Ramos (cell line): ENCODE results near the gene SRRM5.
"Not testable (repeated sequence)": the region's sequence is repeated elsewhere in the genome, so short reads cannot be mapped to it uniquely, and the experiment has no call there.

Experiments used
- in situ Hi-C: fragments of 300-500 bp; cut with MboI; formaldehyde crosslinking; loops from one replicate; pipeline ENCODE4 v1.14.3; 2022; ENCODE audit warnings: low sequenced_read_pairs; ENCODE audit not compliant: unreplicated experiment

Gene SRRM5

DNA sequence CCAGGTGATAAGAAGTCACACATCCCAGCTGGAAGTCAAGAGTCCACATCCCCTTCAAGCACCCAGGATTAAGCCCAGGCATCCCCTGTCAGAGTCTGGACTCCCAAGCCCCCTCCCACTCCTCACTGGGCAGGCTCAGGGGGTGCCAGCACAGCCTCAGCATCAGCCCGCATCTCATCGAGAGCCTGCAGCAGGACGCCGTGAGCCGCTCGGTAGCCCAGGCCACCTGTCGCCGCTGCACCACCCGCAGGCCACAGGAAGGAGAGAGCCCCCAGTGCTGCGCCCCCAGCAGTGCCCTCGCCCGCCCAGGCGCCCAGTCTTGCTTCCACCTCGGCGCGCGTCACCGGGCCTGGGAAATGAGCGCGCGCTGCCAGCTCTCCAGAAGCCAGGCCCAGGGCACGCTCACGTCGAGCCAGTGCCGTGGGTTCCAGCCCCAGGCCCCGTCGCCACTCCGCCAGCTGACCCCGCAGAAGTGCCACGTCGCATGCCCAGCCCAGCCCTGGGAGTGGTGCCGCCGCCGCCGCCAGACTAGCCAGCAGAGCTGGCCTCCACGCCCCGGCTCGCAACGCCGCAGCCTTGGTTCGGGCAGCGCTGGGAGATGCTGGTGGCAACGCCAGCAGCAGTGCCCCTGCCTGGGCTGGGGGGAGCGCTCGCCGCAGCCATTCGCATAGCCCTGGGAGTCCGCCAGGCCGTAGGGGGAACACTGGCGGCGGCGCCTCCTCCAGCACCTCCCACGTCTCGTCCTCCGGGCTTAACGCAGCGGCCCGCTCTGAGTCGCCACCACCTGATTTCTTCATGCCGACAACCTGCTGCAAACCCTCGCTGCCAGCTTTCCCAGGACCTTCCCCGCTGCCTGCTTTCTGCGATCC, 19.8 kb upstream of the SRRM5 start:
- in situ Hi-C loops: no loop called here

- in situ Hi-C loops: no loop called here
Observed at GRCh38 chr19:43592800-43593350, 19.0 kb upstream of the SRRM5 start.

DNA sequence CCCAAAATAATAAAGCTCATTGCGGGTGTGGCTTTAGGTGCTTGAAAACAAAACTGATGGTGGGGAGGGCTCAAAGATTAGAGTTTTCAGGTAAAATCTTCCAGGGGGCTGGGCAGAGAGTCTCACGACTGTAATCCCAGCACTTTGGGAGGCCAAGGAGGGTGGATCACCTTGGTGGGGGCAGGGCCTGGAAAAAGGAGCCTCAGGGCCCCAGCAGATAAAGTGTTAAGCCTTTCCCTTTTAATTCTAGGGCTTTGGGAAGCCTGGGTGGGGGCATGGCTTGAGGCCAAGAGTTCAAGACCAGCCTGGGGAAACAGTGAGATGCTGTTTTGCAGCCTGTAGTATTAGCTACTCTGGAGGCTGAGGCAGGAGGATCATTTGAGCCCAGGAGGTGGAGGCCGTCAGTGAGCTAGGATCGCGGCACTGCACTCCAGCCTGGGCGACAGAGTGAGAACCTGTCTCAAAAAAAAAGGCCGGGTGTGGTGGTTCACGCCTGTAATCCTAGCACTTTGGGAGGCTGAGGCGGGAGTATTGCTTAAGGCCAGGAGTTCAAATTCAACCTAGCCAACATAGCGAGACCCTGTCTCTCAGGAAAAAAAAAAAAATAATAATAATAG, 17.7 kb upstream of the SRRM5 start:
- in situ Hi-C loops: no loop called here

DNA sequence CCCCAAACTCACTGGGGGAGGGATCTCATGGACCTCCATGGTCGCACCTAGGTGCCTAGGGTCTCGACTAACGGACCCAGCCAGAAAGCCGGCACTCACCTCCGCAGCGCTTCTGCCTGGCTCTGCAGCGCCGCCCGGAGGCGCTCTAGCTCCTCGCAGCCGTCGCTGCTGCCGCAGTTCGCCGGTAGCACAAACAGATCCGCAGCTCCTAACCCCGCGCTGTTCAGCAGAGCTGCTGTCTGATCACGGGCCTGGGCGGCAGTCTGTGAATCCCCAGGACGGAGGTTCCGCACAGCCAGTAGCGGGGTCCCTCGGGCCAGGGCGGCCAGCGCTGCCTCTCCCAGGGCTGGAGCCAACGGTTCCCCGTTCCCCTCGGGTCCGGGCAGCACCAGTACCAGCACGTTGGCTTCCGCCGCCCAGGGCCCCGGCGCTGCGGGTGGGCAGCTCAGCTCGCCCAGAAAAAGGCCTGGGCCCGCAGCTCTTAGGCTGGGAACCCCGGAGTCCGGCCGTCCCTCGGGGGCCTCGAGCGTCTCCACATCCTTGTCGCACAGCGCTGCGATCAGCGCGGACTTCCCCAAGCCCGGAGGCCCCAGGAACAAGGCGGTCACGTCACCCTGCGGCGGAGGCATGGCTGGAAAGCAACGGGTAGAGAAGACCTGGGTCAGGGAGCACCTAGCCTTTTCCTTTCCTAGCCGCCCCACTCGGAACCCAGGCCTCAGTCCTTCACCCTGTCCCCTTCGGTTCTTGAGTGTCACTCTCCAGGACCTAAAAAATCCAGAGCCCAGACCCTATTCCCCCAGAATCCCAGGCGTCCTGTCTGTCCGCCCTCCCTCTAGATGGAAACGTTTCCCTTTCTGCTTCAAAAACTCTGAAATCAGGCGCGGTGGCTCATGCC, 16.9 kb upstream of the SRRM5 start:
- in situ Hi-C loops: no loop called here

DNA sequence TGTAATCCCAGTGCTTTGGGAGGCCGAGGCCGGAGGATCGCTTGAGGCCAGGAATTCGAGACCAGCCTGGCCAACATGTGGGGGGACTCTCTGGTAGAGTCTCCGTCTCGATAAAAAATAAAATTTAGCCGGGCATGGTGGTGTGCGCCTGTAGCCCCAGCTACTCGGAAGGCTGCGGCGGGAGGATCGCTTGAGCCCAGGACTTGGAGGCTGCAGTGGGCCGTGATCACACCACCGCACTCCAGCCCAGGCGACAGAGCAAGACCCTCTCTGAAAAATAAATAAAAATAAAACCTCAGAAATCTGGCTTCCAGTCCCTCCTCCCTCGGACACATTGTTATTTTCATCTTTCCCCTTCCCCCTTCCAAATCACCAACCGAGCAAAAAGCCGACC, 16.3 kb upstream of the SRRM5 start:
- in situ Hi-C loops: no loop called here

DNA sequence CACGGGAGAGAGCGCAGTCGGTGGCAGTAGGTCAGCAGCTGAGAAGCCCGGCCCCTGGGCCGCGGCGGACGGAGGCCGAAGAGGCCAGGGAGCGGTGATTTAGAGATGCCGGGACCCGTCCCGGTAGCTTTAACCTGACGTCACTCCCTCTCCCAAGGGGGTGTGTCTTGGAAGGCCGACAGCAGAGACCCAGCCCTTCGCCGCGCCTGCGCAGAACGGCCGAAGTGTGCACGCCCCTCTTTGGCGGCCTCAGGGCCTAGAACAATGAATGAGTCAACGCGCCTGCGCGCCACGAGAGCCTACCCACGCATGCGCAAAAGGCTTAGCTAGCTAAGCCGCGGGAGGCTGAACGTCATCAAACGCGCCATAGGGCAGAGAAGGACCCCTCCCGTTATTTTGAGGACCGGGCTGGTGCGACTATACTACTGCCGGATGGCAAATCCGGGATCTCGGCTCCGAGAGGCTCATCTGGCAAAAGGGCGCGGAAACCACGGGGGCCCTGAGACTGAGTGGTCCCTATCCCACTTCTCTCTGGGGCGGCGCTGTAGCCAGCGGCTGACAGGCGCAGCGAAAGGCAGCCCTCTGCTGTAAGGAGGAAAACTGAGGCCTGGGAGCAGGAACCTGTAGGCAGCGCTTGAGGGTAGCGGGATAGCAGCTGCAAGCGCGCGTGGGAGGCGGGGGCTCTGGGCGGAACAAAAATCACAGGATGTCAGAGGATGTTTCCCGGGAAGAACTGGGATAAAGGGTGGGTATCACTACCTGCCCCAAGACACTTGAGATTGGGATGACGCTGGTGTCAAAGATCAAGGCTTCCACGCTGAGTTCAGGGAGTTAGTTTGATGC, 15.7 kb upstream of the SRRM5 start, which contains the start of the genes IRGQ and ZNF576:
TSS of gene IRGQ (minus strand) at position 136 of the 843 bp plus-strand sequence. CDS start 796 bp downstream, outside the sequence.
TSS of gene ZNF576 (plus strand) at position 597 of the 843 bp plus-strand sequence. CDS start 514 bp downstream, outside the sequence.
- in situ Hi-C loops: no loop called here

- in situ Hi-C loops: no loop called here
Observed at GRCh38 chr19:43596842-43597461, 14.9 kb upstream of the SRRM5 start.

- in situ Hi-C loops: no loop called here
Observed at GRCh38 chr19:43597876-43598275, 14.0 kb upstream of the SRRM5 start.

DNA sequence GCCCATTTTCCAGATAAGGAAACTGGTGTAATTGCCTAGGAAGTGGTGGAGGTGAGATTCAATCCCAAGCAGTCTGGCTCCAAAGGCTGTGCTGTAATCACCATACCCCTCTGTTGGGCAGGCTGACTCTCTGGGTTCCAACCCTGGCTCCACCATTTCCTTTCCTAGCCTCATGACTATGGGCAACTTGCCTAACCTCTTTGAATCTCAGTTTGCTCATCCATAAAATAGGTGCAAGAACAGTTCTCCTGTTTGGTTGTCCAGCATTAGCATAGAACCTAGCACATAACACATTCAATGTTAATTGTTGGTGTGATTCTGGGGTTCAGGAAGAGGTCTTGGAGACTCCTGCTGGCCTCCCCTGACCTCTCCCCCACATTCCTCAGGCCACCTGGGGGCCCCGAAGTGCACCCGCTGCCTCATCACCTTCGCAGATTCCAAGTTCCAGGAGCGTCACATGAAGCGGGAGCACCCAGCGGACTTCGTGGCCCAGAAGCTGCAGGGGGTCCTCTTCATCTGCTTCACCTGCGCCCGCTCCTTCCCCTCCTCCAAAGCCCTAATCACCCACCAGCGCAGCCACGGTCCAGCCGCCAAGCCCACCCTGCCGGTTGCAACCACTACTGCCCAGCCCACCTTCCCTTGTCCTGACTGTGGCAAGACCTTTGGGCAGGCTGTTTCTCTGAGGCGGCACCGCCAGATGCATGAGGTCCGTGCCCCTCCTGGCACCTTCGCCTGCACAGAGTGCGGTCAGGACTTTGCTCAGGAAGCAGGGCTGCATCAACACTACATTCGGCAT, 13.2 kb upstream of the SRRM5 start:
- in situ Hi-C loops: no loop called here

GRCh38 chr19:43599635-43600295, 12.1 kb upstream of the SRRM5 start:
- in situ Hi-C loops: no loop called here

DNA sequence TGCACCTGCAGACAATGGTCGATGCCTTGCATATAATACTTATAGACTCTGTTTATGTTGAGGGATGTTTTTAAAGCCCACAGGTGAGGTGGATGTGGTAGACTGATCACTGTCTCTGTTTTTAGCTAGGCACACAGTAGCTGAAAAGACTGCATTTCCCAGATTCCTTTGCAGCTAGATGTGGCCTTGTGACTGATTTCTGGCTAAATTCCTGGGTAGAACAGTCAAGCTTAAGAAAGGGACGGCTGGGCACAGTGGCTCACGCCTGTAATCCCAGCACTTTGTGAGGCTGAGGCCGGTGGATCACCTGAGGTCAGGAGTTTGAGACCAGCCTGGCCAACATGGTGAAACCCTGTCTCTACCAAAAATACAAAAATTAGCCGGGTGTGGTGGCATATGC, 11.6 kb upstream of the SRRM5 start:
- in situ Hi-C loops: not testable (repeated sequence)

- in situ Hi-C loops: no loop called here
Observed at GRCh38 chr19:43605875-43606568, 5.9 kb upstream of the SRRM5 start.

- in situ Hi-C loops: no loop called here
Observed at GRCh38 chr19:43606569-43607229, 5.2 kb upstream of the SRRM5 start.

DNA sequence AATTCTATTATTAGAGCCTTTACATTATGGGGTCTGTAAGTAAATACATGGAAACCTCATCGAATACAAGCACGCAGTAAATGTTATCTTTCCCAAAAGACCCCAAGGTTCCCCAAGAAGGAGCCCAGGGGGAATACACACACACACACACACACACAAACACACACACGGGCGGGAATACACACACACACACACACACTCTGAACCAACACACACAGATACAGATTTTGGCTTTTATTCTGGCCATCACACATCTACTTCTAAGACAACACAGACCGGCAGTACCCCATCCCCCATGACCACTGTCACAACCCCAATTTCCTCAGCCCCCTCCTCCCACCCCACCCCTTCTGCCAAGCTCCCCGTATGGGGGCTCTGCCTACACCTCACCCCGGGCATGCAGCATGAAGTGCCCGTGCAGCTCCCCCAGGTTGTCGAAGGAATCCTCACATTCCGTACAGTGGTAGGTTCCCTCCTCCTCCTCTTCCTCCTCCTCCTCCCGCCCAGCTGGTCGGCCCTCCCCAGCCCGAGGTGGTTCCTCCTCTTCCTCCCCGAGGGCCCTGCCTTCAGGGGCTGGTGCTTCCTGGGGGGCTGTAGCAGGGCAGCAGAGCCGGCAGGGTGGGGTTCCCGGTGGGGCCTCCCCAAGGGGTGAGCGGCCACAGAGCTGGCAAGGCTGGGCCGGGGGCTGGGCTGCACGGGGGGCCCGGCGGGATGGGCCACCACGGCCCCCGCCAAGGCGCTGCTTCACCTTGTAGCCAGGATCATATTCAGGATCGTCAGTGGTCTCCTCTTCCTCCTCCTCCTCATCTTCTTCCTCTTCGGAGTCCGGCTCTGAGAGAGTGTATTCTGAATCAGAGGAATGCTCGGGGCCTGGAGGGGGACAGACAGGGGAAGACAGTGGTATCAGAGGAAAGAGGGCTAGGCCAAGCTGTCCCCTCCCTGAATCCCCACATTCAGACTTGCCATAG, 4.4 kb upstream of the SRRM5 start:
- in situ Hi-C loops: no loop called here

DNA sequence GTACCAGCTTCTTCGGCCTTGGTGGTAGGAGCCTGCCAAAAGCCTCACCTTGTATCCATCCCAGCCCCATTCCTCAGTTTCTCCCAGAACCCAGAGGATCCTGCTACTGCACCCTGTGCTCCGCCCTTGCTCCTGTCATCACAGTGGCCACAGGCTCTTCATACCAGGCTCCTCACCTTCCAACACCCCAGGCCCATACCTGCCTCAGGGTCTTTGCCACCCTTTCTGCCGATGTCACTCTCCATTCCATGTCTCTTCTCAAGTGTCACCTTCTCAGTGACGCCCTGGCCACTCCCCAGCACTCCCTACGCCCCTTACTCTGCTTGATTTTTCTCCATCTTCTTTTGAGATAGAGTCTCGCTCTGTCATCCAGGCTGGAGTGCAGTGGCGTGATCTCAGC, 2.0 kb upstream of the SRRM5 start:
- in situ Hi-C loops: no loop called here
